Measurements from ENCODE around the gene AGAP1.
A peak's percentile ranks its signal among the peaks of the same experiment; 100 is the strongest.

The AGAP1 gene

GRCh38 chr2:235658351-235659174 is 164.7 kb downstream of the AGAP1 start:
- Histone ChIP-seq H3K4me3 (ENCODE audit: low read depth, low read length) (peak overlapping the region; percentile 46), H3K4me1 (ENCODE audit: control insufficient read depth, insufficient read depth, low read length) (peaks cover 52% of the 10 kb centered on the region), H3K36me3 (ENCODE audit: control insufficient read depth, insufficient read depth, low read length) (no peaks in the 10 kb centered on the region), H3K27ac (ENCODE audit: low read depth, low read length) (peak overlapping the region; percentile 51), H3K27me3 (ENCODE audit: control insufficient read depth, insufficient read depth, low read length) (no peaks in the 10 kb centered on the region), H3K9me3 (ENCODE audit: control insufficient read depth, insufficient read depth, low read depth, low read length) (no peaks in the 10 kb centered on the region; the same call in 1 of the 2 replicates), H3K9ac (ENCODE audit: low read length) (peak overlapping the region; percentile 43)

GRCh38 chr2:235659767-235660322 is 166.0 kb downstream of the AGAP1 start:
- H3K9me3 ChIP-seq (ENCODE audit: control insufficient read depth, insufficient read depth, low read depth, low read length): no peaks in the 10 kb centered on the region; the same call in 1 of the 2 replicates
- no peaks in the 10 kb centered on the region for H3K36me3 ChIP-seq (ENCODE audit: control insufficient read depth, insufficient read depth, low read length)
- H3K4me1 ChIP-seq (ENCODE audit: control insufficient read depth, insufficient read depth, low read length): peaks cover 60% of the 10 kb centered on the region
- H3K4me3 ChIP-seq (ENCODE audit: low read depth, low read length): no peak overlapping the region
- H3K27ac ChIP-seq (ENCODE audit: low read depth, low read length): no peak overlapping the region
- no peaks in the 10 kb centered on the region for H3K27me3 ChIP-seq (ENCODE audit: control insufficient read depth, insufficient read depth, low read length)
- H3K9ac ChIP-seq (ENCODE audit: low read length): no peak overlapping the region

- Histone ChIP-seq H3K4me1 (ENCODE audit: control insufficient read depth, insufficient read depth, low read length) (peaks cover 65% of the 10 kb centered on the region), H3K9me3 (ENCODE audit: control insufficient read depth, insufficient read depth, low read depth, low read length) (no peaks in the 10 kb centered on the region; the same call in 1 of the 2 replicates), H3K4me3 (ENCODE audit: low read depth, low read length) (no peak overlapping the region), H3K36me3 (ENCODE audit: control insufficient read depth, insufficient read depth, low read length) (no peaks in the 10 kb centered on the region), H3K9ac (ENCODE audit: low read length) (no peak overlapping the region), H3K27me3 (ENCODE audit: control insufficient read depth, insufficient read depth, low read length) (no peaks in the 10 kb centered on the region), H3K27ac (ENCODE audit: low read depth, low read length) (no peak overlapping the region)
Measured at GRCh38 chr2:235660484-235661082, 166.7 kb downstream of the AGAP1 start.

GRCh38 chr2:235661167-235661937 is 167.5 kb downstream of the AGAP1 start:
- Histone ChIP-seq H3K4me1 (ENCODE audit: control insufficient read depth, insufficient read depth, low read length) (peaks cover 73% of the 10 kb centered on the region), H3K9ac (ENCODE audit: low read length) (no peak overlapping the region), H3K36me3 (ENCODE audit: control insufficient read depth, insufficient read depth, low read length) (no peaks in the 10 kb centered on the region)

GRCh38 chr2:235661952-235662351 is 168.1 kb downstream of the AGAP1 start:
- no peak overlapping the region for H3K27ac ChIP-seq (ENCODE audit: low read depth, low read length)
- no peaks in the 10 kb centered on the region for H3K36me3 ChIP-seq (ENCODE audit: control insufficient read depth, insufficient read depth, low read length)
- no peak overlapping the region for H3K4me3 ChIP-seq (ENCODE audit: low read depth, low read length)
- H3K27me3 ChIP-seq (ENCODE audit: control insufficient read depth, insufficient read depth, low read length): no peaks in the 10 kb centered on the region
- peaks cover 76% of the 10 kb centered on the region for H3K4me1 ChIP-seq (ENCODE audit: control insufficient read depth, insufficient read depth, low read length)
- no peaks in the 10 kb centered on the region for H3K9me3 ChIP-seq (ENCODE audit: control insufficient read depth, insufficient read depth, low read depth, low read length)
- no peak overlapping the region for H3K9ac ChIP-seq (ENCODE audit: low read length)

More at GRCh38 chr2:235661167-235661937, 167.5 kb downstream of the AGAP1 start:
- Histone ChIP-seq H3K27me3 (ENCODE audit: control insufficient read depth, insufficient read depth, low read length) (no peaks in the 10 kb centered on the region), H3K4me3 (ENCODE audit: low read depth, low read length) (no peak overlapping the region), H3K9me3 (ENCODE audit: control insufficient read depth, insufficient read depth, low read depth, low read length) (no peaks in the 10 kb centered on the region), H3K27ac (ENCODE audit: low read depth, low read length) (no peak overlapping the region)

GRCh38 chr2:235663875-235664274 is 170.0 kb downstream of the AGAP1 start:
- Histone ChIP-seq H3K4me3 (ENCODE audit: low read depth, low read length) (no peak overlapping the region), H3K36me3 (ENCODE audit: control insufficient read depth, insufficient read depth, low read length) (no peaks in the 10 kb centered on the region), H3K9ac (ENCODE audit: low read length) (no peak overlapping the region), H3K27ac (ENCODE audit: low read depth, low read length) (no peak overlapping the region), H3K27me3 (ENCODE audit: control insufficient read depth, insufficient read depth, low read length) (no peaks in the 10 kb centered on the region), H3K4me1 (ENCODE audit: control insufficient read depth, insufficient read depth, low read length) (peaks cover 67% of the 10 kb centered on the region), H3K9me3 (ENCODE audit: control insufficient read depth, insufficient read depth, low read depth, low read length) (no peaks in the 10 kb centered on the region)

GRCh38 chr2:235665661-235666212 is 171.9 kb downstream of the AGAP1 start:
- H3K27me3 ChIP-seq (ENCODE audit: control insufficient read depth, insufficient read depth, low read length): peaks cover 8% of the 10 kb centered on the region; the same call in 1 of the 2 replicates

GRCh38 chr2:235666213-235666781 is 172.5 kb downstream of the AGAP1 start:
- no peaks in the 10 kb centered on the region for H3K9me3 ChIP-seq (ENCODE audit: control insufficient read depth, insufficient read depth, low read depth, low read length)
- H3K4me1 ChIP-seq (ENCODE audit: control insufficient read depth, insufficient read depth, low read length): peaks cover 50% of the 10 kb centered on the region
- H3K27ac ChIP-seq (ENCODE audit: low read depth, low read length): no peak overlapping the region
- H3K4me3 ChIP-seq (ENCODE audit: low read depth, low read length): peak overlapping the region; percentile 45
- no peaks in the 10 kb centered on the region for H3K36me3 ChIP-seq (ENCODE audit: control insufficient read depth, insufficient read depth, low read length)
- peak overlapping the region; percentile 65 for H3K9ac ChIP-seq (ENCODE audit: low read length)
- H3K27me3 ChIP-seq (ENCODE audit: control insufficient read depth, insufficient read depth, low read length): peaks cover 14% of the 10 kb centered on the region

More at GRCh38 chr2:235665661-235666212, 171.9 kb downstream of the AGAP1 start:
- Histone ChIP-seq H3K9ac (ENCODE audit: low read length) (no peak overlapping the region), H3K9me3 (ENCODE audit: control insufficient read depth, insufficient read depth, low read depth, low read length) (no peaks in the 10 kb centered on the region), H3K4me3 (ENCODE audit: low read depth, low read length) (peak overlapping the region; percentile 45; the same call in 1 of the 2 replicates), H3K27ac (ENCODE audit: low read depth, low read length) (no peak overlapping the region), H3K36me3 (ENCODE audit: control insufficient read depth, insufficient read depth, low read length) (no peaks in the 10 kb centered on the region), H3K4me1 (ENCODE audit: control insufficient read depth, insufficient read depth, low read length) (peaks cover 51% of the 10 kb centered on the region)

- no peaks in the 10 kb centered on the region for H3K9me3 ChIP-seq (ENCODE audit: control insufficient read depth, insufficient read depth, low read depth, low read length)
- no peaks in the 10 kb centered on the region for H3K36me3 ChIP-seq (ENCODE audit: control insufficient read depth, insufficient read depth, low read length)
- H3K9ac ChIP-seq (ENCODE audit: low read length): no peak overlapping the region
- no peak overlapping the region for H3K27ac ChIP-seq (ENCODE audit: low read depth, low read length)
- H3K27me3 ChIP-seq (ENCODE audit: control insufficient read depth, insufficient read depth, low read length): peaks cover 25% of the 10 kb centered on the region
- peak overlapping the region; percentile 39; the same call in 1 of the 2 replicates for H3K4me3 ChIP-seq (ENCODE audit: low read depth, low read length)
- peaks cover 46% of the 10 kb centered on the region for H3K4me1 ChIP-seq (ENCODE audit: control insufficient read depth, insufficient read depth, low read length)
Measured at GRCh38 chr2:235668782-235669181, 174.9 kb downstream of the AGAP1 start.

GRCh38 chr2:235669269-235669831 is 175.5 kb downstream of the AGAP1 start:
- Histone ChIP-seq H3K27ac (ENCODE audit: low read depth, low read length) (no peak overlapping the region), H3K4me3 (ENCODE audit: low read depth, low read length) (peak overlapping the region; percentile 69), H3K9me3 (ENCODE audit: control insufficient read depth, insufficient read depth, low read depth, low read length) (no peaks in the 10 kb centered on the region), H3K4me1 (ENCODE audit: control insufficient read depth, insufficient read depth, low read length) (peaks cover 47% of the 10 kb centered on the region), H3K9ac (ENCODE audit: low read length) (peak overlapping the region; percentile 38), H3K27me3 (ENCODE audit: control insufficient read depth, insufficient read depth, low read length) (peaks cover 25% of the 10 kb centered on the region), H3K36me3 (ENCODE audit: control insufficient read depth, insufficient read depth, low read length) (no peaks in the 10 kb centered on the region)

Measured in HUES6 (cell line).